HG03439 (cell line): ENCODE data around the gene C5orf58.

Source experiments
- ATAC-seq: cut with Tn5 transposase; IDR thresholded peaks from one replicate; pipeline ENCODE4 v1.9.1; 2021; ENCODE audit warnings: mild to moderate bottlenecking, moderate library complexity; ENCODE audit not compliant: unreplicated experiment

Gene C5orf58, protein sequence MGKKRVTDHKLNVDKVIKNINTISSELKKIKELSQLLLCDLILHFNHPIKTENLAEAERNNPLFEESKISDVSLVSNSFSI

DNA sequence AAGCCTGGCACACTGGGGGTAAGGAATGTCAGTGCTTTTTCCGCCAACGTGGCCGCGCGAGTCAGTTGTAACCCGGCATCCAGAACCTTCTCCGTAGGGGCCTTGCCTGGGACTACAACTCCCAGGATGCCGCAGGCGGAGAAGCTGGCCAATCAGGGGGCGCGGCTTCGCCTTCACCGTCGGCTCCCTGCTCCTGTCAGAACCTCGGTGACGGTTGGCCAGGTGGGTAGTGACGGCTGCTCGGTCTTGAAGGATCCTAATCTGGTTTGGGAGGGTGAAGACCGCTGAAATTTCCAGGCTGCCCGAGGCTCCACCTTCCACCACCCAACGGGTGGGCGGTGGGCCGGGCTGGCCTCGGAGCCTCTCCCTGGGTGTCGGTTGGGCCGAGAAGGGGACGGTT, at the start of gene C5orf58:
Gene C5orf58 (plus strand): TSS at position 200 of the 400 bp plus-strand sequence. CDS start 1,992 bp downstream, outside the sequence.
- ATAC-seq = no peak

DNA sequence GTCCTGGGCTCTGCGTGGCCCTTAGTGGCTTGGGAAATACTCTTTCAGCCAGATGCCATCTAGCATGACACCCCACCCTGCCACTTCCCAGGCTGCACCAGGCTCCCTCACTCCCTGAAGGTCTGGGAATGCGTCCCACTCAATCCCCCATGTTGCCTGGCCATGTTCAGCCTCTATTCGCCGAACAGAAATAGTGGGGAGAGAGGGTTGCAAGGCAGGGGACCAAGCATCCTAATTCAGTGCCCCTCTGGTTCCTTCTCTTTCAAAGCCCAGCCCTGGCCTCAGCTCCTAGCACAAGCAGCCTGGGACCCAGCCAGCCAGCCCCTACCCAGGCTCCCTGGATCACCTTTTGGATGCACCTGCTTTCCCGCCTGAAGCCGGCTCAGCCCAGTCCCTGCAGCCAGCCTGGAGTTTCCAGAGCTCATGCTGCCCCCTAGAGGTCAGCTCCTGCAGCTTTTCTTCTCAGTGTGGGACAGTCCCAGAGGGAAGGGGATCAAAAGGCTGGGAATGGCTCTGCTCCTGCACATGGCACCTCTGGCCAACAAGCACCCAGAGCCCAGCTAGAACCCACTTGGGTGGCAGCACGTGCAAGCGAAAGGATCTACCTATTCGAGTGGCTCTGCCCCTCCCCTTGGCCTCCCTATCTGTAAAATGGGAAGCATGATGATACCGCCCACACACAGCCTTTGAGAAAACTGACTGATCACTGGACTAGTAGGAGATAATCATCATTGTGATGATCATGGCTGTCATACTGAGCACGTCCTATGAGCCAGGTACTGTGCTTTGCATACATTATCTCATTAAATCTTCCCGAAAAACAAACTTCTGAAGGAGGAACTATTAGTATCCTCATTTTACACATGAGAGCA, 48.7 kb upstream of the C5orf58 start:
- ATAC-seq = peak; percentile 63

DNA sequence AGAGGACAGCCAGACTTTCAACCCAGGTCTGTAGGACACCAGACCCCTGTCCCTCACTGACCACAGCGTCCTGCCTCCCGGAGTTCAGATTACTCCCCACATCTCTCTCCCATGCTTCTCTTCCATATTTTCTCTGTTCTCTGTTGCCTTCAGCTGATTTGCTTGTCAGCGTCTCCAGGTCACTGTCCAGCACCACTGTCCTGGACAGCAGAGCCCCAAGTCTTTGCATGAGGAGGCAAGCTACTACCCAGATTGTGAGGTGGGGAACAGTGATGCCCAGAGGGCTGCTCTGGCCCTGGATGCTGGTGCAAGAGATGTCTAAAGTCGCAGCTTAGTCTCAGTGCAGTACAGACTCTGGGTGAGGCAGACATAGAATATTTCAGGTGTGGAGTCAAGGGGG, 48.0 kb upstream of the C5orf58 start:
- ATAC-seq = no peak

DNA sequence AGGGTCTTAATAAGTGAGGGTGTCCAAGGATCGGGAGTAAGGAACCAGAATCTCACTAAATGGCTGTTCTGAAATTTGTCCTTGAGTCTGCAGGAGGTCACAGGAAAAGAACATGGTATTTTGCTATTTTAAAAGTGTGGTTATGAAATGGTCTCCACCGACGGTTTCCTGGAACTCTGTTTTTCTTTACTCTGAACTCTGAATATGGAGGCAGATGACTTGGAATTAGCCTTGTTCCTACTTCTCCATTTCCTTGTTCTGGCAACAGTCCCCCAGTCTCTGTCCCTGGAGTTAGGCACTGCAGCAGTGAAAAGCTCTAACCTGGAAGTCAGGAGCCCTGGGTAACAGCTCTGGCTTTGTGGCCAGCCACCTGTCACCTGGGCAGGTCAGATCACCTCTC, 46.6 kb upstream of the C5orf58 start:
- no peak for ATAC-seq

DNA sequence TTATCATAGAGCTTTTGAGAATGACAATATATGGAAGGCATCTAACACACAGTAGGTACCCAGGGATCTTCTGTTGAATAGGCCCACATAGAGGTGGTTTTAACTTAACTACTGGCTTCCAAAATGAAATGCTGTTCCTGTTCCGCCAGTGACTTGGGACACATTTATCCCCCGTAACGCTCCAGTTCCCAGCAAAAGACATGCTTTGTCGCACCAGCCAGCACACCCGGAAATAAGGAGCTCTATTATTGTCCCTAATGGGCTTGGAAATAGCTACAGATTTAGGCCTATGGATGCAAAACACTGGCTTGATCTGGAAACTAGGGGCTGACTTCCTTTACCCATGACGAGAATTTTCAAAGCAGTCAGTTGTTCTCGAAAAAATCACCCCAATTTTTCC, 45.9 kb upstream of the C5orf58 start:
- no peak for ATAC-seq

DNA sequence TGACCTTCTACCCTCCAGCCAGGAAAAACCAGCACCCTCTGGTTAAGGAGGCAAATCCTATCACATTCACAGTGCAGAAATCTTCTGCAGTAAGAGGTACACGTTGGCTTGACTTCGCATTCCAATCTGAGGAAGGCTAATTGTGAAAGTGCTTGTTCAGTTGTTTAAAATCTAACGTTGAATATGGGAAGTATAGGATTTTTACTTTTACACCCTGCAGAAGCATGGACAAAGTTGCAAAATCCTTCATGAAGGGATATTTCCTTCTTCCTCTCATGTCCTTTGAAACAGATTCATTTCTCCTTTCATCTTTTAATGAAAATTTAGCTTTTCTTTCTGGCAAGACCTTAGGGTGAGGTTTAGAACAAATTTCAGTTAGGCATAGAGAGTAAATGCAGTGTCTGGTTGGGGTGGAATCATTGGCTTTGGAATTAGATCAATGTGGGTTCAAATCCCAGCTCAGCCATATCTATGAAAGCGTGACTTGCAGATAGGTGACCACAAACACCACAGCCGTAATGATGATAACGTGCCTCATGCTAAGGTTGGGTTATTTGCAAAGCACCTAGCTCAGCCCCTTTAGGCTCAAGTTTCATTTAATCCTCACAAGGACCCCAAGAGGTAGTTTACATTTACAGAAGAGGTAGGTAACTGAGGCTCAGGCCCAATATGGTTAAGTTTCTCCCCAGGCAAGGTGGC, 42.2 kb upstream of the C5orf58 start:
- no peak for ATAC-seq

DNA sequence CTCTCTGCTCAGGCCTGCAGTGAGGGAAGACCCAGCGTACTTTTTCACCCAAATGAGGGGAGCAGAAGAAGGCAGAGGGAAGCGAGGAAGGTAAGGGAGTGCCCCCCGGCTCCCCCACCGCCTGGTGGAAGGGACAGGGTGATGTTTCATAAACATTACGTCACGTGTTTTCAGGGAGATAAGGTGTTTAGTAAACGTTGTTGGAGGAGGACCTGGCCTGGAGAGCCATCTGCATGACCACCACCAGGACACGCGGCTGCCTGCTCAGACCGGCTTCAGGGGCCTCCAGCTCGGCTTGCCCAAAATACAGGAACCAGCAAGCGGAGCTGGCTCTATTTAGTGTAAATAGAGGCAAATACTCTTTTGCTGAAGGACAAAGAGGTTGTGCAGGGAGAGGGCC, 40.0 kb upstream of the C5orf58 start:
- ATAC-seq = no peak

DNA sequence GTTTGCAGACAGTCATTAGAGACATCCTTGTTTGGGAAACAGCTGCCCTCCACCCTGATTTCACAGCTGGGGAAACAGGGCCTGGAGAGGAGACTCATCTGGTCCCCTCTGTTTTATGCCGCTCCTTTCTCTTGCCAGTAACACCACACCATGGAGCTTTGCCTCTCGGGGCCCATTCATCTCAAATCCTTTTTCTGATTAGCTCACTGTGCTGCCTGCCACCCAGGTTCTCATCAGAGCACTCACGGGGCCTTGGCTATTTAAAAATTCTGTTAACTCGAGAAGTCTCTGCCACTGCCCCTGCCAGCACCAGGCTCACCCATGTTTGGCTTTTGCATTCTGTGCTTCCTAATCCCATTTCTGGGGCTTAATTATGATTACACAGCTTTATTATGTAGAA, 36.8 kb upstream of the C5orf58 start:
- no peak for ATAC-seq

DNA sequence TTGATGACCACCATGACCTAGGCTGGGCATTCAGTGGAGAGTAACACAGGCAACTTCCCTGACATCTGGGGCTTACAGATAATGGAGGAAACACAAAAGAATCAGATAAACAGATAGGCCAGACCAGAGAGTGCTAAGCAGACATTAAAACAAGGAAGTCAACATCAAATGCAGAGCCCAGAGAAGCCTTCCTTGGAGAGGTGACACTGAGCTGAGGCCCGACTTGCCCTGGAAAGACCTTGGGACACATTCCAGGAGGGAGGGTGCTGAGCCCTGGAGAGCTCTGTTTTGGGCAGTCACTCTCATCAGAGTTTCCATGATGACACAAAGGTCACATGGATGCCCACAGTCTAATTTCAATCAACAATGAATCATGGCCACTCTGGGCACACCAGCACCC, 31.9 kb upstream of the C5orf58 start:
- no peak for ATAC-seq

DNA sequence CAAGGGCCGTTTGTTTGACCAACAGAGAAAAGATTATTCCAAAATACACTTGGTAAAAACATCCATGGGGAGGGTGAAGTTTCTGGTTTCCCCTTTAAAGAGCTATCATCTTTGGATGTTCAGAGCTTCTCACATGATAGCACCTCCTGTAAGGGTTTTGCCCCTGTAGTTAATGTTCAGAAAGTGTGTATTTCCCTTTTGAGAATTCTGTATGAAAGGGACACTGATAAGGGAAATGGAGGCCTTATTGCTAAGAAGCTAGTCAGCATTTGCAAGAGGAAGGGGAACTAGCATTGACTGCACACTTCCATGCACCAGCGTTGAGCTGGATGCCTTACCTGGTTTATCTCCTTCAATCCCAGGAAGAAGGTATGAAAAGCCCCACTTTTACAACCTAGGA, 31.5 kb upstream of the C5orf58 start:
- ATAC-seq = no peak

DNA sequence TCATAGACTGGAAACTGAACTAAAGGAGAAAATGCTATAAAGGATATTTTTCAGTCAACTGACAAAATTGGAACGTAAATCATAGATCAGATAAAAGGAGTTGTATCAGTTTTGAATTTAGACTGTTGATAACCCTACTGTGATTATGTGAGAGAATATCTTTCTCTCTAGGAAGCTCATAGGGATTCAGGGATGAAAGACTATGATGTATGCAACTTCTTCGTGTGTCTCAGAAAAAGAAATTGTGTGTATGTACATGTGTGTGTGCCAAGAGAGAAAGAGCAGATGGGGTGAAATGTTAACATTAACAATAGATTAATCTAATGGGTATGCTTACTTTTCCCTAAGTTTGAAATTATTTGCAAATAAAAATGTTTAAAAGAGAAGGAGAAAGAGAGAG, 30.7 kb upstream of the C5orf58 start:
- no peak for ATAC-seq

DNA sequence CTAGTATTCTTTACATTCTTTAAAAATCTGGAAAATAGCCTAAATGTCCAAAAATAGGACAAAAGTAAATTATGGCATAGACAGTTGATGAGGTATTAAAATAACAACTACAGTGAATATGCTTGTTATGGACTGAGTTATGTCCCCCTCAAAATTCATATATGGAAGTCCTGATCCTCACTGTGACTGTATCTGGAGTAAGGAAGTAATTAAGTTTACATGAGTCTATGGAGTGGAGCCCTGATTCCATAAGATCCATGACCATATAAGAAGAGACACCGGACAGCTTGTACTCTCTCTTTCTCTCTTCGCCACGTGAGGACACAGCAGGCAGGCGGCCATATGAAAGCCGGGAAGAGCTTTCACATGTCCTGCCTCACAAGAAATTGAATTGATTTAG, 28.6 kb upstream of the C5orf58 start:
- ATAC-seq = no peak

DNA sequence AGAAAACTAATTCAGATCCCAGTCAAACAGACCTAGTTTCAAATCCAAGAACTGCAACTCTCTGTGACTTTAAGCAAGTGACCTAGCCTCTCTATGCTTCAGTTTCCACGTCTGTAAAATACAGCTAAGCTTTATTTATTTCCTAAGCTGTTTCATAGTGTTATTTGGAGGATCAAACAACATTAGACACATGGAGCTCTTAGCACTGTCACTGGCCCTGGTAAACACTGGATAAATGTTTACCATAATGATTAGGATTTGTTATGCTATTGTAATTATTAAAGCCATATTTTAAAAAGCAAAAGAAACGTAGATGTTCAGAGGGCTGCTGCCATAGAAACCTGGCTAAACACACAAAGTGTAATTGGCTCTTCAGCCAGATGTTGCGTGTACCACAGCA, 26.6 kb upstream of the C5orf58 start:
- ATAC-seq = no peak

DNA sequence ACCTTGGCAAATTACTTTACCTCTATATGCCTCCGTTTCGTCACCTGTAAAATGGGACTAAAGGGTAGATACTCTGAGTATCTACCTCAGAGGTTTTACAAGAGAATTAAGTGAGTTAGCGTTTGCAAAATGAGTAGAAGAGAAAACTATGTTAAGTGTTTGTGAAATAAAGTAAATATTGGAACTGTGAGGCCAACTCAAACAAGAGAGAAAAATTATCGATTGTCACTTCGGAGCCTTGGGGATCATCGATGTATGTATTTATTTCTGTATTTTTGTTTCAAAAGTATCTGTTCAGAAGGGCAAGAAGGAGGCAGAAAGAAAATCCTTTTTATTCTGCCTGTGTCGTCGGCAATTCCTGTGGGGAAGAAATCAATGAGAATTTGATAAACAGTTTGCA, 25.8 kb upstream of the C5orf58 start:
- no peak for ATAC-seq

DNA sequence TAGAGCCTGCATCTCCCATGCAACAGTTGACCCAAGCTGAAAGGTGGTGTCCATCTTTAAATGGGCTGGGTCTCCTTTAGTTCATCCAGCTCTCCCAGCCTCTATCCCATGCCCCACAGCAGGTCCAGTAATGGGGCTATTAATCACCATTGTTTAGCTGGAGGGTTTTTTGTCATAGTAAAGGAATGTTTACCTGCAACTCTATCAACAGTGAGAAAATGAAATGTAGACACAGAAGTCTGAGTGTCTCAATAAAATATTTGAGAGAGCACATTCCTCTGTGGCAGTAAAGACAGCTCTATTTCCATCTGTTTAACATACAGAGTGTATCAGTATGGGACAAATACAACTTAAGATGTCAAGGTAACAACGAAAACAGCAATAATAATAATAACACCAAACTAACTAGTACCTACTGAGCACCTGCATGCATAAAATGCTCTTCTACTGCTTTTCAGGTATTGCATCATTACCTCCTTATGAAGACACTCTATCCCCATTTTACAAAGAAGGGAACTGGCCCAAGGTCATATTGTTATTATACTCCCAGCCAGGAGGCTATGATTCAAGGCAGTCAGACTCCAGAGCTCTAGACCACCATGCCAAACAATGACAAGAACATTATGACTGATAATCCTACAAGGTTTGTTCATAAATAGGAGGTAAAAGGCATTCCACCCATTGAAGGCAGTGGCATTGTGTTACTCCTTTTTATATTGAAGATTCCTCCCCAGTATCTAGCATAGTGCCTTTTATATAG, 21.0 kb upstream of the C5orf58 start:
- no peak for ATAC-seq

DNA sequence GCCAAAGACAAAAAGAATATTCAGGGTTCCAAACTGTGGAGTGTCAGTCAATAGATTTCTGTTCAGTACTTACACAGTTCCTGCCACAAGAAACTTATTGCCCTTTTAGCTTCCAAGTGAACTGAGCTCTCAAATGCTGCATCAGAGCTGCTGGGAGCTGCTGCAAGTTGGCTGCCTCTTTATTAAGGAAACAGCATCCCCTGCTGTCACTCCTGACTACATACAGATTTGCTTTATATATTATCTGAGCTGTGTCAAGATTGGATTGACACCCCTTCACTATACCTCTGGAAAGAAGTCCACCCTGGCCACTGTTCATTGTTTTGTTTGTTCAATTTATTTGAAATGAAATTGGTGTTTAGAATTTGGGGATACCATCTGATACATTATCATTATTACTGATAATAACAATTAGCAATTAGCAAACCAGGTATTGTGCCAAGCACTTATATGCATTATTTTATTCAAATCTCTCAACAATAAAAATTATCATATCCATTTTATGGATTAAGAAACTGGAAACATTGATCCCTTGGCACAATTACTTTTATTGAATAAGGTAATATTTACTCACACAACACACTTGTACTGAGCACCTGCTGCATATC, 16.4 kb upstream of the C5orf58 start:
- ATAC-seq = no peak

DNA sequence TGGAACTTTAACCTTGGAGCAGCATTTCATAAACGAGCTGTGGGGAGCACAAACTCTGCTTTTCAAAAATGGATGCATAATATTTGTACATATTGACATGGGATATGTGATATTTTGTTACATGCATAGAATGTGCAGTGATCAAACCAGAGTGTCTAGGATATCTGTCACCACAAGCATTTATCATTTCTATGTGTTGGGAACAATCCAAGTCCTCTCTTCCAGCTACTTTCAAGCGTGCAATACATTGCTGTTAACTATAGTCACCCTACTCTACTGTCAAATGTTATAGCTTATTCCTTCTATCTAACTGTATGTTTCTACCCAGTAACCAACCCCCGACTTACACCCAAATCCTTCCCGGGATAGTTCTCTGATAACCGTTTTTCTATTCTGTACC, 15.0 kb upstream of the C5orf58 start:
- no peak for ATAC-seq

DNA sequence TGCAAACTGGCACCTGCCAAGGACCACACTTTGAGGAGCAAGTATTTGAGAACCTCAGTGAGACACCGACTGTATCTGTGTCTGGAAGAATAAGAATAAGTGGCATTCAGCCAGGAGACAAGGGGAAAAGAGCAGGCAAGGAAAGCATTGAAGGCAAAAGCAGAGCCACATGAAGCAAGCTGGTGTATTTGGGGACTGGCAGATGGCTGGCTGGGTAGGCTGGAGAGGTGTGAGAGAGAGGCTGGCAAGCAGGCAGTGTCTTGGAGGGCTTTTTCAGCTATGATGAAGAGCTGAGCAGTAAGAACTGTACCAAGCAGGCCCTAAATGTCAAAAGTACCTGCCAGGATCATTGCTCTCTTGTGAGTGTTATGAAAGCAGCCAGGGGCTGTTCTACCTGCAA, 14.1 kb upstream of the C5orf58 start:
- no peak for ATAC-seq

DNA sequence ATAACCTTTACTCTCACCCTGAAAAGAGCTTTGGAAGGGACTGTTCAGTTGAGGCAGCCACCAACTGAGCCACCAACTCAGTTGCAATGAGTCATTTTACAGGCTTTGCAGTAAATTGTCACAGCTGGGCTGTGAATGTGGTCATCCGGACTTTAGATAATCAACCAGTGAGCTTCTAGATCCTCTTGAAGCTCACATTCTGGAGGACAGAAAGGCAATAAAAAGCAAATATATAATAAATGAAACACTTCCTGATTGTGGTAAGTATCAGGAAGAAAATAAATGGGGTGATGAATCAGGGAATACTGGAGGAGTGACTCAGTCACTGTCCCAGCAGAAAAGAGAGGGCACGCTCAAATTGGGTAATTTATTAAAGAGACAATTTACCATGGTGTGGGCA, 13.2 kb upstream of the C5orf58 start:
- ATAC-seq = no peak

DNA sequence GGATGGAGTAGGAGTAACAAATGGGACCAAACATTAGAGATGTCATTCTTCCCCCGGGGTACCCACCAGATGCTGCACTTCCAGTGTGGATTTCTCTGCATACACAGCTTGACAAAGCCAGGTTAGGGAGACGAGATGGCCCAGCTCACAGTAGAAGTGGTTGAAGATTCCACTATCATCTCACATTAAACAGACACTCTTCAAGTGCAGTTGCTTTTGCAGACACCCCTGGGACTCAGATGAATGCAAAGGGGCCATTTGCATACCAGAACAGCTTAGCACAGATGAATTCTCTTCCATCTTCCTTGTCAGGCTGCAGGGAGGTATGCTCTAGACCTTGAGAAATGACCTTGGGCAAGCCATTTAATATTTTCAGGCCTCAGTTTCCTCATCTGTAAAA, 12.6 kb upstream of the C5orf58 start:
- ATAC-seq = no peak

DNA sequence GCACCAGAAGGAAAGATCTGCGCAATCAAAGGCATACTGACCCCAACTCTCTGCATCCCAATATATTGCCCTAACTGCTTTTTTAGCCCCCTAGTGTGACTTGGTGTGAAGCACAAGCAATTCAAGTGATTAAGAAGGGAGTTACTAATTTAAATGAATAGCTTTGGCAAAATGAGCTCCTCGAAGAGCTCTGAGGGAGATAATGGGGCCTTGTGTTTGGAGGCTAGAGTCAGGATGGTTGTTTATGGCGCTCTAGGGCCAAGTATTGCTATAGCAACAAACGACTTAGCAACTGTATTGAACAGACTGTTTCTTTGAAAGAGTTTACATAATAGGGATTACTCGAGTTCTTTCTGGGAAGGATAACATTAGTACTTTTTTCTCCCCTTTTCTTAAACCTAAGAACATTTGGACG, 11.5 kb upstream of the C5orf58 start:
- ATAC-seq = no peak
